ENCODE results near the gene SORL1. TPM values are rescaled to one million over a fixed set of nuclear protein-coding genes. Genes with fewer than 3 reads are reported as not detected.

Gene SORL1
- total RNA-seq, 1 donor from 2014 or later = 13.8 TPM

GRCh38 chr11:121589946-121590537 is 137.9 kb downstream of the SORL1 start:
- Mint-ChIP-seq H3K4me3 (no peak overlapping the region), H3K36me3 (ENCODE audit: low read depth) (peaks cover 2% of the 10 kb centered on the region), H3K9me3 (no peaks in the 10 kb centered on the region), H3K4me1 (peaks cover 19% of the 10 kb centered on the region), H3K27ac (ENCODE audit: unreplicated experiment) (peak overlapping the region; percentile 68), H3K27me3 (ENCODE audit: low read depth) (no peaks in the 10 kb centered on the region)
- no peak for TF ChIP-seq CTCF (conservative IDR thresholded peaks at IDR 0.05)
- no peak for DNase-seq (ENCODE audit: low read depth, low spot score)

- no peak overlapping the region for H3K4me3 Mint-ChIP-seq
- H3K36me3 Mint-ChIP-seq (ENCODE audit: low read depth) = peaks cover 2% of the 10 kb centered on the region
- no peaks in the 10 kb centered on the region for H3K9me3 Mint-ChIP-seq
- no peak for DNase-seq (ENCODE audit: low read depth, low spot score)
- peak overlapping the region; percentile 68 for H3K27ac Mint-ChIP-seq (ENCODE audit: unreplicated experiment)
- peaks cover 19% of the 10 kb centered on the region for H3K4me1 Mint-ChIP-seq
- TF ChIP-seq CTCF (conservative IDR thresholded peaks at IDR 0.05) = no peak
- H3K27me3 Mint-ChIP-seq (ENCODE audit: low read depth) = no peaks in the 10 kb centered on the region
Measured at GRCh38 chr11:121590772-121591404, 138.8 kb downstream of the SORL1 start.

- no peak overlapping the region for H3K27ac Mint-ChIP-seq (ENCODE audit: unreplicated experiment)
- no peak overlapping the region for H3K4me3 Mint-ChIP-seq
- H3K9me3 Mint-ChIP-seq = no peaks in the 10 kb centered on the region
- peaks cover 2% of the 10 kb centered on the region for H3K36me3 Mint-ChIP-seq (ENCODE audit: low read depth)
- H3K4me1 Mint-ChIP-seq = peaks cover 19% of the 10 kb centered on the region
- peak; percentile 94 for TF ChIP-seq CTCF (conservative IDR thresholded peaks at IDR 0.05)
- H3K27me3 Mint-ChIP-seq (ENCODE audit: low read depth) = no peaks in the 10 kb centered on the region
- peak; percentile 78 for DNase-seq (ENCODE audit: low read depth, low spot score)
Measured at GRCh38 chr11:121591405-121592033, 139.4 kb downstream of the SORL1 start.

- TF ChIP-seq CTCF (conservative IDR thresholded peaks at IDR 0.05) = no peak
- peaks cover 2% of the 10 kb centered on the region for H3K36me3 Mint-ChIP-seq (ENCODE audit: low read depth)
- H3K27me3 Mint-ChIP-seq (ENCODE audit: low read depth) = no peaks in the 10 kb centered on the region
- no peaks in the 10 kb centered on the region for H3K9me3 Mint-ChIP-seq
- DNase-seq (ENCODE audit: low read depth, low spot score) = no peak
- H3K4me1 Mint-ChIP-seq = peaks cover 19% of the 10 kb centered on the region
- no peak overlapping the region for H3K27ac Mint-ChIP-seq (ENCODE audit: unreplicated experiment)
- H3K4me3 Mint-ChIP-seq = no peak overlapping the region
Measured at GRCh38 chr11:121592708-121593107, 140.6 kb downstream of the SORL1 start.

- no peaks in the 10 kb centered on the region for H3K36me3 Mint-ChIP-seq (ENCODE audit: low read depth)
- no peaks in the 10 kb centered on the region for H3K9me3 Mint-ChIP-seq
- peaks cover 7% of the 10 kb centered on the region for H3K4me1 Mint-ChIP-seq
- H3K4me3 Mint-ChIP-seq = no peak overlapping the region
- TF ChIP-seq CTCF (conservative IDR thresholded peaks at IDR 0.05) = no peak
- H3K27ac Mint-ChIP-seq (ENCODE audit: unreplicated experiment) = no peak overlapping the region
- H3K27me3 Mint-ChIP-seq (ENCODE audit: low read depth) = no peaks in the 10 kb centered on the region
- no peak for DNase-seq (ENCODE audit: low read depth, low spot score)
Measured at GRCh38 chr11:121595717-121596161, 143.6 kb downstream of the SORL1 start.

All from neural crest cell (in vitro differentiated cells).